ENCODE results near the gene RGL4.
A peak's percentile ranks its signal among the peaks of the same experiment; 100 is the strongest.
"Not testable (repeated sequence)": the region's sequence is repeated elsewhere in the genome, so short reads cannot be mapped to it uniquely, and the experiment has no call there.

The RGL4 gene

GRCh38 chr22:23700706-23701105 lies 9.9 kb downstream of the RGL4 start:
- no peak for DNase-seq

DNA sequence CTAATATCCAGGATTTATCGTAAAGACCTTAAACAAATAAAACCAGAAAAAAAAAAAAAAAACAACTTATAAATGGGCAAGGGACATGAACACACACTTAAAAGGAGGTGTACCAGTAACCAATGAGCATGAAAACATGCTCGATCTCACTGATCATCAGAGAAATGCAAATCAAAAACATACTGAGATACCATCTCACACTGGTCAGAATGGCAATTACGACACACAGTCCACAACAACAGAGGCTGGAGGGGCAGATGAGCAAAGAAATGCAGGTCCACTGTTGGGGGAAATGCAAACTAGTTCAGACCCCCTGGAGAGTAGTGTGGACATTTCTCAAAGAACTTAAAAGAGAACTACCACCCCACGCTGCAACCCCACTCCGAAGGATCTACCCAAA lies 13.2 kb downstream of the RGL4 start:
- DNase-seq, result no peak

DNA sequence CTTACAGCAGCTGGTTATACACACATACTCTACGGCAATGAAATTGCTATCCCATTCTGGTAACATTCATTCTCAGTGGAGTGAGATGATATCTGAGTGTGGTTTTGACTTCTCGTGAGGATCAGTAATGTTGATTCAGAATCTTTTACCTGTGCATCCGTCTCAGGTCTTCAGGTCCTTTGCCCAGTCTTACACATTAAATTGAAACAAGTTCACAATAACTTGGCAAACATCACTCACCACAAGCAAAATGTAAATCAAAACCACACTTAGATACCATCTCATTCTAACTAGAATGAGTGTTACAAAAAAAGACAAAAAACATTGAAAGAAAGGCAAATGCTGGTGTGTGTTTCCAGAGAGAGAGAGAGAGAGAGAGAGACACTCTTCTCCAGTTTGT lies 14.0 kb downstream of the RGL4 start:
- no peak for DNase-seq

GRCh38 chr22:23705358-23705757 lies 14.5 kb downstream of the RGL4 start:
- DNase-seq, result no peak

DNA sequence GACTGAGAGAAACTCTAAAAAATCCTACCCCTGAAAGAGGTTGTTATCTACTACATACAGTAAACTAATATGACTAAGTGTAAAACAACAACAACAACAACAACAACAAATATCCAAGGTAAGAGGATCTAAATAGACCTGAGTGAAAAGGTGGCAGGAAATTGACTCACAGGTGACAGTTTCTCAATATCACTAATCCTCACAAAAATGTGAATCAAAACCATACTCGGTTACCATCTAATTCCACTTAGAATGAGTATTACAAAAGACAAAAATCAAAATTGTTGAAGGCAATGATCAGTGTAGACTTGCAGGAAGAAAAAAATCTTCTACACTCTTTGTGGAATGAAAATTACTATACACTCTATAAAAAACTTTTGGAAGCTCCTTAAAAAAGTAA lies 17.5 kb downstream of the RGL4 start:
- no peak for DNase-seq

DNA sequence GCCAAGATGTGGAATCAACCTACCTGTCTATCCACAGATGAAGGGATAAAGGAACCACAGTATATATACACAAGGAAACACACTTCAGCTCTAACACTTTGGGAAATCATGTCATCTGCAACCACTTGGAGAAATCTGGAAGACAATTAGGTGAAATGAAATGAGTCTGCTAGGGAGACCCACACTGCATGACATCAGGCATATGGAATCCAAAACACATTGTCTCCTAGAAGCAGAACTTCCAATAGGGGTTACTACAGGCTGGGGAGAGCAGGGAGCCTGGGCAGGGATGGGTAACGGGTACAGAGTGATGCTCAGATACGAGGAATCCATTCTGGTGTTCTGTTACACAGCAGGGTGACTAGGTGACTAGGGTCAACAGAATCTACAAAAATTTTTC lies 18.3 kb downstream of the RGL4 start:
- DNase-seq, result no peak

DNA sequence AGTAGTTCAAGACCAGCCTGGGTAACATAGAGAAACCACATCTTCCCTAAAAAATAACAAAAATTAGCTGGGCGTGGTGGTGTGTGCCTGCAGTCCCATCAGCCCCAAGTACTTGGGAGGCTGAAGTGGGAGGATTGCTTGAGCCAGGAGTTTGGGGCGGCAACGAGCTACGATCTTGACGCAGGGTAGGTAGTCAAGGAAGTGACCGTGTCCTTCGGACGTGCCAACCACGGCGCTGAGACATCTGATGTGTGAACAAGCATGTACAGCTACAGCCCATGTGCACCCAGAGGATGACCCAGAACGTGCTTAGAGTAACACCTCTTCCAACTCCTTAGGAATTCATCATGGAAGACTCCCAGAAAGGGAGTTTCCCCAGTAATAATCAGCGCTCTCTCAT lies 21.4 kb downstream of the RGL4 start:
- no peak for DNase-seq

GRCh38 chr22:23713696-23714595 lies 23.1 kb downstream of the RGL4 start:
- DNase-seq, result no peak

GRCh38 chr22:23714596-23715578 lies 24.1 kb downstream of the RGL4 start:
- DNase-seq, result no peak

- DNase-seq, result no peak
Observed at GRCh38 chr22:23715806-23716375, 25.1 kb downstream of the RGL4 start.

- peak; percentile 94 for DNase-seq
Observed at GRCh38 chr22:23716811-23717801, 26.3 kb downstream of the RGL4 start.

DNA sequence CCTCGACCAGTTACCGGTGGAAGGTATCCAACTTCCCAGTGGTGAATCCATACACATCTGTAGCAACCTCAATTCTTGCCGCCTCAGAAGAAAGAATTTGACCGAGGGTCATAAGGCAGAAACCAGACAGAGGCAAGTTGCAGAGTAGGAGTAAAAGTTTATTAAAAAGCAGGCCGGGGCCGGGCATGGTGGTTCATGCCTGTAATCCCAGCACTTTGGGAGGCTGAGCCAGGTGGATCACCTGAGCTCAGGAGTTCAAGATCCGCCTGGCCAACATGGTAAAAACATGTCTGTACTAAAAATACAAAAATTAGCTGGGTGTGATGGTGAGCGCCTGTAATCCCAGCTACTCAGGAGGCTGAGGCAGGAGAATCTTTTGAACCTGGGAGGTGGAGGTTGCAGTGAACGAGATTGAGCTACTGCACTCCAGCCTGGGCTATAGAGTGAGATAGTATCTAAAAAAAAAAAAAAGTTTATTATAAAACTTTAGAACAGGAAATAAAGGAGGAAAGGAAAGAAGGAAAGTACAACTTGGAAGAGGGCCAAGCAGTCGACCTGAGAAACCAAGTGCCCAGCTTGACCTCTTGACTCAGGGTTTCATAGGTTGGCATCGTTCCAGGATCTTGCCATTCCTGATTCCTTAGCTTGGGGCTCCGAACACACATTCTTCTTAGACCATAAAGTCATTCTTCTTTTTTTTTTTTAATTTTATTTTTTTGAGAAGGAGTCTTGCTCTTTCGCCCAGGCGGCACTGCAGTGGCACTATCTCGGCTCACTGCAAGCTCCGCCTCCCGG lies 27.8 kb downstream of the RGL4 start:
- DNase-seq, result no peak

GRCh38 chr22:23720855-23721254 lies 30.0 kb downstream of the RGL4 start:
- no peak for DNase-seq

DNA sequence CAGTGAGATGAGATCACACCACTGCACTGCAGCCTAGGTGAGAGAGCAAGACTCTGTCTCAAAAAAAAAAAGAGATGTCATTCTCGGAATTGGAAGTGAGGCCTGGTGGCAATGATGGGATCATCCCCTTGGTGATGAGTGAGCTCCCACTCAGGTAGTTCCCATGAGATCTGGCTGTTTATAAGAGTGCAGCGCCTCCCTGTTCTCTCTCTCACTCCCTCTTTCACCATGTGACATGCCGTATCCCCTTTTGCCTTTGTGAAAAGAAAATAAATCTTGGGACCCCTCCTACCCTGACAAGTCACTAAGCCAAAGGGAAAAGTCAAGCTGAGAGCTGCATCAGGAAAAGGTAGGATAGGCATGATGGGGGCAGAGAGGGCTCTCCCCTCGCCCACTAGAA lies 31.3 kb downstream of the RGL4 start:
- DNase-seq, result no peak

DNA sequence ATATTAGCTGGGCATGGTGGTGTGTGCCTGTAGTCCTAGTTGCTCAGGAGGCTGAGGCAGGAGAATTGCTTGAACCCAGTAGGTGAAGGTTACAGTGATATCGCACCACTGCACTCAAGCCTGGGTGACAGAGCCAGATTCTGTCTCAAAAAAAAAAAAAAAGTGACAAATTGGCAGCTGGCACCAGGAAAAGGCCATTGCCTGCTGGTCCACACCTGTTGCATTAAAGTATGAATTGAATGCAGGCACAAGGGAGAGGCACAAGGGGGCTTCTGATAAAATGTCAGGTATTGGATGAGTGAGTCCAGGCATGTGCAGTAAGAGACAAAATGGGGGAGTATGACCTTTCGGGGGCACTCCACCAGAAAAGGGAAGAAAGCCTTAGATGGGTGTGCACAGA lies 31.9 kb downstream of the RGL4 start:
- DNase-seq, result no peak

DNA sequence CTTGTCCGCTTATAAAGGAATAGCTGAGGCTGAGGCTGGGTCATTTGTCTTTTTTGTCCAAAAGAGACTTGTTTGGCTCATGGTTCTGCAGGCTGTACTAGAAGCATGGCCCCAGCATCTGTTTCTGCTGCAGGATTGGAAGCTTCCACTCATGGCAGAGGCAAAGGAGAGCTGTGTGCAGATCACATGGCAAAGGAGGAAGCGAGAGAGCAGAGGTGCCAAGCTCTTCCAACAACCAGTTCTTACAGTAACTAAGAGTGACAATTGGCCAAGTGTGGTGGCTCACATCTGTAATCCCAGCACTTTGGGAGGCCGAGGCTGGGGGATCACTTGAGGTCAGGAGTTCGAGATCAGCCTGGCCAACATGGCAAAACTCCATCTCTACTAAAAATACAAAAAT lies 37.3 kb downstream of the RGL4 start:
- not testable (repeated sequence) for DNase-seq

GRCh38 chr22:23737696-23738095 lies 46.9 kb downstream of the RGL4 start:
- no peak for DNase-seq

DNA sequence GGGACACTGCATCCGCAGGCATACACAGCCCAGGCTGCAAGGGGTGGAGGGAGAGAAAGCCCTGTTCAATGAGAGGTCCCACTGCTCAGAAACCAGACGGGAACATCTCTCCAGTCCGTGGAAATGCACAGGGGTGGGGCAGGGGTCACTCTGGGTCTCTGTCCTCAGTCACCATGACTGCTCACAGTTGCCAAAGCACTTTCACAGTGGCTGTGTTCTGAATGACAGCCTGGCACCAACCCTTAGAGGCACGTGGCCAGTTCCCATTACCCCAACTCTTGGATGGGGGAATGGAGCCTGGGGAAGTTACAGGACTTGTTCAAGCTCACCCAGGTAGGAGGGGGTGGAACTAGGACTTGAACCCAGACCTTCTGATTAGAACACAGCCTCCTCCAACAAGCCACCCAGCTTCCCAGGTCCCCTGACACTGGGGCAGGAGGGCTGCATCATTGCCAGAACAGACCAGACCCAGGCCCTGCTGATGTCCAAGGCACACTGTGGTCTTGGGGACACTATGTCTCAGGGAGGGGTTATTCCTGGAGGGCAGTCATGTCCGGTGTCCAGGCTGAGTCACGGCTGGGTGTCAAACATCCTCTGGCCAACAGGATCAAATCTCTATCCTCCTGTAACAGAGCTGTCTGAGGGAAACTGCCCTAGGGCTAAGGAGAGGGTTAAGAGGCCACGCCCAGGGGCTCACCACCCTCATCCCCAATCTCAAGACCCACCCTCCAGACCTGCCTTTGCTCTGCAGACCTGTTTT lies 51.9 kb downstream of the RGL4 start:
- no peak for DNase-seq

DNA sequence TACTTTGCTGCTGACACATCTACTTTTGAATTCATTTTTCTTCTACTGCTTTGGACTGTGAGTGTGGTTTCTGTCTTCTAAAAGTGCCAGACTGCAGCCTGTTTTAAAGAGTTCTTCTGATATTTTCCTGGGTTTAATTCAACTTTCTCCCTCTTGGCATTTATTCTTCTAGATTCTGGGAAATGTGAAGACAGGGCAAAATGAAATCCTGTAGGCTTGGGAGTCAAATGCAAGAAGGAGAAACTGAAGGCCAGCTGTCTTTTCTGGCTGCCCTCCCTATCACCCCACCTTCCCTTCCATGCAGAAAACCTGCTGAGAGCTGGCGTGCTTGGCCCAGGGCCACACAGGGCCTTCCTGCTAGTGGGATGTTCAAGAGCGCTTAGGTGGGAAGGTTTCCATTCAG lies 52.5 kb downstream of the RGL4 start:
- DNase-seq, result no peak

GRCh38 chr22:23744001-23744400 lies 53.2 kb downstream of the RGL4 start:
- DNase-seq, result no peak

DNA sequence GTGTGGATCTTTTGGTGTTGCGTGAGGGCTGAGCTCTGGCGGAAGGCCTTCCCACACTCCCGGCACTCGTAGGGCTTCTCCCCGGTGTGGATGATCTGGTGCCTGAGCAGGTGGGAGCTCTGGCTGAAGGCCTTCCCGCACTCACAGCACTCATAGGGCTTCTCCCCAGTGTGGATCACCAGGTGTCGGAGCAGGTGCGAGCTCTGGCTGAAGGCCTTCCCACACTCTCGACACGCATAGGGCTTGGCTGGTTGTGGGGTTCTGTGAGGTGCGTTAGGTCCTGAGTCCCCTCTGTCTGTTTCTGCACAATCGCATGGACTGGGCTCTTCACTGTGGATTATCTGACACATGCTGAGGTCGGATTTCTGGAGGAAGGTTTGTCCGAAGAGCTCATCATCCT lies 53.7 kb downstream of the RGL4 start:
- no peak for DNase-seq
